GM18526 (cell line): ENCODE data around the gene CHCHD3.

ENCODE experiments used
- POLR2A ChIP-seq: IDR thresholded peaks from 3 replicates; pipeline ENCODE4 v1.6.1; 2011; ENCODE audit not compliant: insufficient read length; ENCODE audit errors: extremely low read depth

The CHCHD3 gene

GRCh38 chr7:132882714-132883428, 199.0 kb downstream of the CHCHD3 start:
- TF ChIP-seq POLR2A = no peak

GRCh38 chr7:132881317-132881716, 200.6 kb downstream of the CHCHD3 start:
- no peak for TF ChIP-seq POLR2A

GRCh38 chr7:132879579-132879978, 202.3 kb downstream of the CHCHD3 start:
- TF ChIP-seq POLR2A = no peak

DNA sequence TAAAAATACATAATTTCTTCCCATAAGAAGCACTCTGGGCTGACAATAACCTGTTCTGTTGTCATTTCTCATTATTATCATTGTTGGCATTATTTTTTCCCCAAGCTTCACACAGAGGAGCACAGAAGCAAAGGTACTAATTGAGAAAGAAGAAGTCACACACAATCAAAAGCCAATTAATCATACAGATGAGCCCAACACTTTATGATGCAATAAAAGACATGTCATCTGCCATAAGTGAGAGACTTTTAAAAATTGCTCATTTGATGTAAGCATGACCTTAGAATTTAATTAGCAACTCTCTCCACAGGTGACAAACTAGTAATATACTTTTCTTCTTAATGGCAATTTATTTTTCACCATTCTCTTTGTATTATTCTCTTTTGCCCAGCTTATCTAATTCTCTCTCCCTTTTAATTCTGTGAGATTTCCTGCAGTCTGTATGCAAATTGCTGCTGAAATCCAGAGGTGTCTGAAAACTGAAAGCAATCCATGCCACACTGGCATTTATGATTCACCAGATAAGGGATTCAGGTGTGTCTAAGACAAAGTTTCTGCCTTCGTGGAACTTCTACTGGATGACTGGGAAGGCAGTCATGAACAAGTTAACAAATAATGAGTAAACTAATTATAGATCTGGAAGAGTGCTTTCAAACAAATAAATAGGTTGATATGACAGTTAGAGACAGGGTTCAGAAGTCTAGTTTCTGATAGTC, 203.5 kb downstream of the CHCHD3 start:
- TF ChIP-seq POLR2A = no peak

DNA sequence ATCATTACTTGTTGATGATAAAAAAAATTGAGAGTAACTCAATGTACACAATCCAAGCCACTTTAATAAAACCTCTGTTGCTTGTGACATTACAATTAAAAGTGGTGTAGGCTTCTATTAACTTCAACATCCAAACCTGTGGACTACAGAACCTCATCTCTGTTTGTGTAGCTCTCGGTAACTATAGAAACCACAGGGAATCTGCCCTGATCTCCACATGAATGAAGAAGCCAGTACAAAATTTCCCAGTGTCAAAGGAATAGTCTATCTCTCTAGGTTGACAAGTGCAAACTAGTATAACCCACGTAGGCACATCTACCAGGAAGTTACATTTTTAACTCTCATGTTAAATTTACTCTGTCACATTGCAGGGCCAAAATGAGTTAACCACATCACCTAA, 204.3 kb downstream of the CHCHD3 start:
- TF ChIP-seq POLR2A = no peak

DNA sequence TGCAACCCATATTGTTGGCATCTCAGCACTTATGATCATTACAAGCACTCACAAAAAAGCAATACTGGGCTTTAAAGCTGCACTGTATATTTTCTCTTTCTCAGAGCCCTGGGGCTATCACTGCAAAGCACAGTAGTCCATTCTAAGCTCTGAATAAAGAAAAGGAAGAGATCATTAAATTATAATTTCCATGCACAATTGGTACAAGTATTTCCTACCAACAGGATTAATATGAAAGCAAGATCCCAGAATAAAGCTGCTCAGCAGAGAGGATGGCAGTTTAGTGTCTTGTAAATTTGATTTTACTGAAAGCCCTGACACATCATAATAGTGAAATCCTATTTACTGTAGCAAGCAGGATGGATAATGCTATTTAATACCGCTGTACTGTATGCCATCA, 205.3 kb downstream of the CHCHD3 start:
- TF ChIP-seq POLR2A = no peak

GRCh38 chr7:132872034-132872433, 209.9 kb downstream of the CHCHD3 start:
- TF ChIP-seq POLR2A = no peak

- TF ChIP-seq POLR2A = no peak
Measured at GRCh38 chr7:132871419-132871818, 210.5 kb downstream of the CHCHD3 start.

DNA sequence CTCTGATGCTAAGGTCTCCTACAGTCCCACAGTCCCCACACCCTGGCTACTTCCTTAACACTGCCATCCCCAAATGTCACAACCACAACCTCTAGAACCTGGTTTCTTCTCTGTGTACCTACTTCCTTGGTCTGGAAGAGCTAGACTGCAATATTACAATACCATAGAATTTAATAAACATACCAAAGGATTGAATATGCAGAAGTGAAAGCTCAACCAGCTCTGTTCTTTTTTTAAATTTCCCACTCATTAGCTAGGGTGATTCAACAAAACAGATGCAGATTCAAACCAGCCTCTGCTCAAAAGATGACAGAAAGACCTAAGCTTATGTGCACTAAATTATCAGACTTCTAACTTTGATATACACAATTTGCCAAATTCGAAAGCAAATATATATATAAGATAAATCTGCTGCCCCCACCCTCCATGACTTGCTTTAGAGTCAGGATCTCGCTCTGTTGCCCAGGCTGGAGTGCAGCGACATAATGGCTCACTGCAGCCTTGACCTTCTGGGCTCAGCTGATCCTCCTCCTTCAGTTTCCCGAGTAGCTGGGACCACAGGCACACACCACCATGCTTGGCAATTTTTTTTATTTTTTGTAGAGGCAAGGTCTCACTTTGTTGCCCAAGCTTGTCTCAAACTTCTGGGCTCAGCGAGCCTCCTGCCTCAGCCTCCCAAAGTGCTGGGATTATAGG, 212.6 kb downstream of the CHCHD3 start:
- TF ChIP-seq POLR2A = no peak

GRCh38 chr7:132866551-132866950, 215.3 kb downstream of the CHCHD3 start:
- no peak for TF ChIP-seq POLR2A

DNA sequence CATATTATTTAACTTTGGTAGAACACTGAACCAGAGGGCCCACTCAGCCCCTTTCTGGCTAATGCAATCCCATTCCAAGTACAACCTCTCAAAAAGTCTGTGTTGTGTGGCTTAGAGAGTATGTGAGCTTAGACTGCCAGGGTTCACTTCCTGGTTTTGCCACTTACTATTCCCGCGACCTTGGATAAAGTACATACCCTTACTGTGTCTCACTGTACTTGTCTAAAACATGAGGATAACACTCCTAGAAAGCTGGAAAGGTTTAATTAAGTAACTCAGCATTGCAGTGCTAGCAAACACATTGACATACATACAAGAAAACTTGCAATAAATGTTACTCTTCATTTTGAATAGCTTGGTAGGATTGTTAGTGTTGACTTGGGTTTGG, 215.8 kb downstream of the CHCHD3 start:
- no peak for TF ChIP-seq POLR2A

GRCh38 chr7:132865366-132866143, 216.3 kb downstream of the CHCHD3 start:
- TF ChIP-seq POLR2A = no peak

DNA sequence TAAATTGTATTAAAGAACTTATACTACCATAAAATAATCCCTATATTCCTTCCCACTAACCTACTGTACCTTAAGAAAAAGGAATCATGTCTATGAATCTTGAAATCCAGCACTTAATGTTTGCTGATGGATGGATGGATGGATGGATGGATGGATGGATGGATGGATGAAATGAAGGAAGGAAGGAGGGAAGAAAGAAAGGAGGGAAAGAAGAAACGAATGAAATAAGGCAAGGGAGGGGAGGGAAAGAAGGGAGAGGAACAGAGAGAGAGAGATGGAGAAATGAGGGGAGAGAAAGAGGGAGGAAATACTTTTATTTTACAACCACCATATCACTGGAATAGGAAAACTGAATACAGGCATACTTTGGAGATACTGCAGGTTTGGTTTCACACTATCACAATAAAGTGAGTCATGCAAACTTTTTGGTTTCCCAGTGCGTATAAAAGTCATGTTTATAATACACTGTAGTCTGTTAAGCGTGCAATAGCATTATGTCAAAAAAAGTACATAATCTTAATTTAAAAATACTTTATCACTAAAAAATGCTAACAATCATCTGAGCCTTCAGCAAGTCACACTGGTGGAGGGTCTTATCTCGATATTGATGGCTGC, 219.8 kb downstream of the CHCHD3 start:
- no peak for TF ChIP-seq POLR2A

- TF ChIP-seq POLR2A = no peak
Measured at GRCh38 chr7:132861424-132861823, 220.5 kb downstream of the CHCHD3 start.

- no peak for TF ChIP-seq POLR2A
Measured at GRCh38 chr7:132859199-132859598, 222.7 kb downstream of the CHCHD3 start.
